Measurements from ENCODE around the gene STX18. TPM values are rescaled to one million over a fixed set of nuclear protein-coding genes. Genes with fewer than 3 reads are reported as not detected.

Gene STX18
- total and polyA plus RNA-seq, 4 donors = 10.2 to 17.1 (median 12.4) TPM

DNA sequence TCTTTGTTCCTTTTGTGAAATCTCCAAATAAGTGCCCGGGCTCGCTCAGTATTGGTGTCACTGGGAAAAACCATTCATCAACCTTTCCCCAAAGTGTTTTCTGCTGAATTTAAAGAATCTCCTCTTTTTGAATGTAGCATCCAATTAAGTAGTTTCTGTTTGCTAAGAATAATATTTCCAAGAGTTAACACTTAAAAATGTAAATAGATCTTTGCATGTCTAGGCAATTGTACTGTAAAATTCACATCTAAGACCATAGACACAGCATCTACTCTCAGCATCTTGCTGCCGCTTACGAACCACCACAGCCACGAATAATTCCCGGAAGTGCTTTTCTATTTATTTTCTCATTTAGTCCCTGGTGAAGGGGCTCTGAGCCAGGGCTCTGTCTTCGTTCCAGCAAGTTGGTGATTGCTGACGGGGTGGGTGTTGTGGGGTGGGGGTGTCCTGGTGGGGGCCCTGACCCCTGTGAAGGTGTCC is 153.5 kb downstream of the STX18 start (continued):
- TF ChIP-seq RAD21 (IDR thresholded peaks at IDR 0.05) = no peak
- TF ChIP-seq NR2F2 (IDR thresholded peaks at IDR 0.05) = no peak
- no peak for TF ChIP-seq TAF1 (conservative IDR thresholded peaks at IDR 0.05)
- no peak for TF ChIP-seq HNF4G (IDR thresholded peaks at IDR 0.05)
- TF ChIP-seq, protein P1, sequence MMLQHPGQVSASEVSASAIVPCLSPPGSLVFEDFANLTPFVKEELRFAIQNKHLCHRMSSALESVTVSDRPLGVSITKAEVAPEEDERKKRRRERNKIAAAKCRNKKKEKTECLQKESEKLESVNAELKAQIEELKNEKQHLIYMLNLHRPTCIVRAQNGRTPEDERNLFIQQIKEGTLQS (IDR thresholded peaks at IDR 0.05) = no peak
- no peak for TF ChIP-seq GABPA (IDR thresholded peaks at IDR 0.05 in 1 of 2, conservative IDR thresholded peaks at IDR 0.05 in 1 of 2)
- TF ChIP-seq, protein P2, sequence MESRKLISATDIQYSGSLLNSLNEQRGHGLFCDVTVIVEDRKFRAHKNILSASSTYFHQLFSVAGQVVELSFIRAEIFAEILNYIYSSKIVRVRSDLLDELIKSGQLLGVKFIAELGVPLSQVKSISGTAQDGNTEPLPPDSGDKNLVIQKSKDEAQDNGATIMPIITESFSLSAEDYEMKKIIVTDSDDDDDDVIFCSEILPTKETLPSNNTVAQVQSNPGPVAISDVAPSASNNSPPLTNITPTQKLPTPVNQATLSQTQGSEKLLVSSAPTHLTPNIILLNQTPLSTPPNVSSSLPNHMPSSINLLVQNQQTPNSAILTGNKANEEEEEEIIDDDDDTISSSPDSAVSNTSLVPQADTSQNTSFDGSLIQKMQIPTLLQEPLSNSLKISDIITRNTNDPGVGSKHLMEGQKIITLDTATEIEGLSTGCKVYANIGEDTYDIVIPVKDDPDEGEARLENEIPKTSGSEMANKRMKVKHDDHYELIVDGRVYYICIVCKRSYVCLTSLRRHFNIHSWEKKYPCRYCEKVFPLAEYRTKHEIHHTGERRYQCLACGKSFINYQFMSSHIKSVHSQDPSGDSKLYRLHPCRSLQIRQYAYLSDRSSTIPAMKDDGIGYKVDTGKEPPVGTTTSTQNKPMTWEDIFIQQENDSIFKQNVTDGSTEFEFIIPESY (IDR thresholded peaks at IDR 0.05) = no peak
- TF ChIP-seq, protein P3, sequence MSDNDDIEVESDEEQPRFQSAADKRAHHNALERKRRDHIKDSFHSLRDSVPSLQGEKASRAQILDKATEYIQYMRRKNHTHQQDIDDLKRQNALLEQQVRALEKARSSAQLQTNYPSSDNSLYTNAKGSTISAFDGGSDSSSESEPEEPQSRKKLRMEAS (IDR thresholded peaks at IDR 0.05) = no peak

DNA sequence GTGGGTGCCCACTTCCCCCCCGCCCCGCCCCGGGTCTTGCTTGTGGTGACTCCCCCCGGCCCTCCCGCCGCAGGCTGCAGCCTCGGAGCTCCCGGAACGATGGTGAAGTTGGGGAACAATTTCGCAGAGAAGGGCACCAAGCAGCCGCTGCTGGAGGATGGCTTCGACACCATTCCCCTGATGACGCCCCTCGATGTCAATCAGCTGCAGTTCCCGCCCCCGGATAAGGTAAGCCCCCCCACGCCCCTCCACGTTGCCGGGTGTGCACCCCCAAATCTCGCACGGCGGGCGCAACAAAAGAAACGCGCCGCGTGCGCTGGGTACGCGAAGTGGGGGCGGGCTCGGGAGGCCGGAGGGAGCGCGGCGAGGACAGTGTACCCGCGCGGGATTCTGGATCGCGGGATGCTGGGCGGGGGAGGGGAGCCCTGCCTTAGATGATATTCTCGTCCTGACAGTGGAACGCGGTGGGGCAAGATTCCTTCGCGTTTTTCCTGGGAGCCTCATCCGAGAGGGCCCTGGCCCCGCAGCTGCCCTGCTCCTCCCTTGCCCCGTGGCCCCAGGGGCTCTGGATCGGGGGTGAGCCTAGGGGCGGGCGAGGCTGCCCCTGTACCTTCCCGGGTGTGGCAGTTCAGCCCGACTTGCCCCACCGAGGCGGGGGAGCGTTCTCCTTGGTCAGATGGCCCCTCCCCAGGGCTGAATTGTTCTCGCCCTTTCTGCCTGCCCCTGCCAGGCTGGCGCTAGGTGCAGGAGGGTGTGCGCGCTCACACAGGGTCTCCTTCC is 154.1 kb downstream of the STX18 start:
- Histone ChIP-seq H3K27me3 (ENCODE audit: control insufficient read depth in 4 of 4, insufficient read depth in 4 of 4, low read length in 3 of 4) (peaks cover 0 to 18% (median 6%) of the 10 kb centered on the region in 4 donors), H3K4me3 (ENCODE audit: low read depth in 1 of 3, low read length in 3 of 3) (peak overlapping the region in 1 of 3 donors; percentile 36), H3K27ac (ENCODE audit: low read depth in 1 of 2, low read length in 2 of 2) (no peak overlapping the region), H3K9me3 (ENCODE audit: control insufficient read depth in 4 of 4, low read length in 3 of 4) (no peaks in the 10 kb centered on the region), H3K36me3 (ENCODE audit: control insufficient read depth in 4 of 4, insufficient read depth in 3 of 4, low read depth in 1 of 4, low read length in 3 of 4) (no peaks in the 10 kb centered on the region), H3K4me1 (ENCODE audit: control insufficient read depth in 4 of 4, insufficient read depth in 4 of 4, low read length in 3 of 4) (peaks cover 5 to 23% (median 12%) of the 10 kb centered on the region in 4 donors), H3K9ac (ENCODE audit: low read depth in 1 of 2, low read length in 2 of 2) (no peak overlapping the region)
- DNase-seq (ENCODE audit: low spot score) = no peak
- 5% methylated on average over 62 of the region's 62 CpGs for WGBS
- TF ChIP-seq EGR1 (IDR thresholded peaks at IDR 0.05; ENCODE audit: low read depth in 2 of 2) (no peak), HNF4A (conservative IDR thresholded peaks at IDR 0.05) (no peak), RAD21 (IDR thresholded peaks at IDR 0.05) (no peak), NR2F2 (IDR thresholded peaks at IDR 0.05) (no peak), FOXA1 (IDR thresholded peaks at IDR 0.05) (no peak), FOXA2 (IDR thresholded peaks at IDR 0.05) (no peak), JUND (IDR thresholded peaks at IDR 0.05) (no peak), HNF4G (IDR thresholded peaks at IDR 0.05) (no peak), GABPA (IDR thresholded peaks at IDR 0.05 in 1 of 2, conservative IDR thresholded peaks at IDR 0.05 in 1 of 2) (no peak), YY1 (IDR thresholded peaks at IDR 0.05) (no peak), RXRA (IDR thresholded peaks at IDR 0.05) (no peak), SP1 (IDR thresholded peaks at IDR 0.05) (no peak), TAF1 (conservative IDR thresholded peaks at IDR 0.05) (no peak)
- TF ChIP-seq, protein P3 (IDR thresholded peaks at IDR 0.05) = no peak
- TF ChIP-seq, protein P2 (IDR thresholded peaks at IDR 0.05) = no peak
- TF ChIP-seq, protein P4, sequence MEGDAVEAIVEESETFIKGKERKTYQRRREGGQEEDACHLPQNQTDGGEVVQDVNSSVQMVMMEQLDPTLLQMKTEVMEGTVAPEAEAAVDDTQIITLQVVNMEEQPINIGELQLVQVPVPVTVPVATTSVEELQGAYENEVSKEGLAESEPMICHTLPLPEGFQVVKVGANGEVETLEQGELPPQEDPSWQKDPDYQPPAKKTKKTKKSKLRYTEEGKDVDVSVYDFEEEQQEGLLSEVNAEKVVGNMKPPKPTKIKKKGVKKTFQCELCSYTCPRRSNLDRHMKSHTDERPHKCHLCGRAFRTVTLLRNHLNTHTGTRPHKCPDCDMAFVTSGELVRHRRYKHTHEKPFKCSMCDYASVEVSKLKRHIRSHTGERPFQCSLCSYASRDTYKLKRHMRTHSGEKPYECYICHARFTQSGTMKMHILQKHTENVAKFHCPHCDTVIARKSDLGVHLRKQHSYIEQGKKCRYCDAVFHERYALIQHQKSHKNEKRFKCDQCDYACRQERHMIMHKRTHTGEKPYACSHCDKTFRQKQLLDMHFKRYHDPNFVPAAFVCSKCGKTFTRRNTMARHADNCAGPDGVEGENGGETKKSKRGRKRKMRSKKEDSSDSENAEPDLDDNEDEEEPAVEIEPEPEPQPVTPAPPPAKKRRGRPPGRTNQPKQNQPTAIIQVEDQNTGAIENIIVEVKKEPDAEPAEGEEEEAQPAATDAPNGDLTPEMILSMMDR (IDR thresholded peaks at IDR 0.05; ENCODE audit: low read depth, low read length, missing input control) = no peak
- TF ChIP-seq, protein P1 (IDR thresholded peaks at IDR 0.05) = no peak
- TF ChIP-seq, protein P5, sequence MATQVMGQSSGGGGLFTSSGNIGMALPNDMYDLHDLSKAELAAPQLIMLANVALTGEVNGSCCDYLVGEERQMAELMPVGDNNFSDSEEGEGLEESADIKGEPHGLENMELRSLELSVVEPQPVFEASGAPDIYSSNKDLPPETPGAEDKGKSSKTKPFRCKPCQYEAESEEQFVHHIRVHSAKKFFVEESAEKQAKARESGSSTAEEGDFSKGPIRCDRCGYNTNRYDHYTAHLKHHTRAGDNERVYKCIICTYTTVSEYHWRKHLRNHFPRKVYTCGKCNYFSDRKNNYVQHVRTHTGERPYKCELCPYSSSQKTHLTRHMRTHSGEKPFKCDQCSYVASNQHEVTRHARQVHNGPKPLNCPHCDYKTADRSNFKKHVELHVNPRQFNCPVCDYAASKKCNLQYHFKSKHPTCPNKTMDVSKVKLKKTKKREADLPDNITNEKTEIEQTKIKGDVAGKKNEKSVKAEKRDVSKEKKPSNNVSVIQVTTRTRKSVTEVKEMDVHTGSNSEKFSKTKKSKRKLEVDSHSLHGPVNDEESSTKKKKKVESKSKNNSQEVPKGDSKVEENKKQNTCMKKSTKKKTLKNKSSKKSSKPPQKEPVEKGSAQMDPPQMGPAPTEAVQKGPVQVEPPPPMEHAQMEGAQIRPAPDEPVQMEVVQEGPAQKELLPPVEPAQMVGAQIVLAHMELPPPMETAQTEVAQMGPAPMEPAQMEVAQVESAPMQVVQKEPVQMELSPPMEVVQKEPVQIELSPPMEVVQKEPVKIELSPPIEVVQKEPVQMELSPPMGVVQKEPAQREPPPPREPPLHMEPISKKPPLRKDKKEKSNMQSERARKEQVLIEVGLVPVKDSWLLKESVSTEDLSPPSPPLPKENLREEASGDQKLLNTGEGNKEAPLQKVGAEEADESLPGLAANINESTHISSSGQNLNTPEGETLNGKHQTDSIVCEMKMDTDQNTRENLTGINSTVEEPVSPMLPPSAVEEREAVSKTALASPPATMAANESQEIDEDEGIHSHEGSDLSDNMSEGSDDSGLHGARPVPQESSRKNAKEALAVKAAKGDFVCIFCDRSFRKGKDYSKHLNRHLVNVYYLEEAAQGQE (IDR thresholded peaks at IDR 0.05) = no peak

All from liver (tissue), 9 donors.